GM12878 (cell line): Measurements from ENCODE around the gene ARHGAP44. TPM values are rescaled to one million over a fixed set of nuclear protein-coding genes. Genes with fewer than 3 reads are reported as not detected.

Experiments
- DPF2 ChIP-seq: fragments of 450-650 bp; IDR thresholded peaks from 2 replicates; pipeline ENCODE4 v1.6.1; 2017; ENCODE audit warnings: mild to moderate bottlenecking
- EED ChIP-seq: sonication (generic); IDR thresholded peaks from 2 replicates; pipeline ENCODE4 v1.6.1; 2016; ENCODE audit warnings: antibody characterized with exemption, low read depth
- FOS ChIP-seq: IDR thresholded peaks from 3 replicates; pipeline ENCODE4 v1.6.1; 2011; ENCODE audit warnings: borderline replicate concordance; ENCODE audit not compliant: insufficient read length; ENCODE audit errors: extremely low read depth
- GABPA ChIP-seq: IDR thresholded peaks from 2 replicates; pipeline ENCODE4 v1.6.1; 2014; ENCODE audit warnings: antibody characterized with exemption, low read depth, mild to moderate bottlenecking, inconsistent platforms
- HDGF ChIP-seq: fragments of 450-650 bp; IDR thresholded peaks from 2 replicates; pipeline ENCODE4 v1.6.1; 2016; ENCODE audit warnings: antibody characterized with exemption
- IKZF1 ChIP-seq: fragments of 450-650 bp; conservative IDR thresholded peaks from 2 replicates; pipeline ENCODE4 v1.6.1; 2017; ENCODE audit warnings: antibody characterized with exemption, mild to moderate bottlenecking
- IKZF2 ChIP-seq, 2 experiments: fragments of 450-650 bp; IDR thresholded peaks; 2 replicates each; pipeline ENCODE4 v1.6.1; 2017; ENCODE audit warnings: mild to moderate bottlenecking in 2 of 2, moderate library complexity in 2 of 2
- IRF4 ChIP-seq: IDR thresholded peaks from 2 replicates; pipeline ENCODE4 v1.6.1; 2011; ENCODE audit warnings: low read depth, low read length
- KDM1A ChIP-seq: fragments of 200-600 bp; sonication (generic); IDR thresholded peaks from 2 replicates; pipeline ENCODE4 v1.6.1; 2016; ENCODE audit warnings: borderline replicate concordance
- MTA2 ChIP-seq: fragments of 450-650 bp; IDR thresholded peaks from 2 replicates; pipeline ENCODE4 v1.6.1; 2016; ENCODE audit warnings: low read depth, mild to moderate bottlenecking, moderate library complexity
- NR2C2 ChIP-seq: IDR thresholded peaks from 2 replicates; pipeline ENCODE4 v1.6.1; 2011; ENCODE audit warnings: borderline replicate concordance, low read depth; ENCODE audit not compliant: control insufficient read depth, insufficient read length
- POU2F2 ChIP-seq: IDR thresholded peaks from 3 replicates; pipeline ENCODE4 v1.6.1; 2011; ENCODE audit warnings: low read depth, mild to moderate bottlenecking, low read length, borderline replicate concordance
- RFX5 ChIP-seq: IDR thresholded peaks from 2 replicates; pipeline ENCODE4 v1.6.1; 2011; ENCODE audit warnings: low read depth, low read length, improper control_type of control experiment
- STAT3 ChIP-seq: IDR thresholded peaks from 2 replicates; pipeline ENCODE4 v1.6.1; 2011; ENCODE audit warnings: low read depth, low read length, improper control_type of control experiment
- TCF3 ChIP-seq: IDR thresholded peaks from 2 replicates; pipeline ENCODE4 v1.6.1; 2012; ENCODE audit warnings: low read depth, mild to moderate bottlenecking, low read length, borderline replicate concordance; ENCODE audit not compliant: insufficient read depth
- YY1 ChIP-seq: IDR thresholded peaks from 2 replicates; pipeline ENCODE4 v1.6.1; 2011; ENCODE audit warnings: low read depth, mild to moderate bottlenecking, low read length
- ZNF207 ChIP-seq: fragments of 450-650 bp; IDR thresholded peaks from 2 replicates; pipeline ENCODE4 v1.6.1; 2014; ENCODE audit warnings: antibody characterized with exemption, mild to moderate bottlenecking, borderline replicate concordance
- ZNF217 ChIP-seq: fragments of 450-650 bp; IDR thresholded peaks from 2 replicates; pipeline ENCODE4 v1.6.1; 2017; ENCODE audit warnings: antibody characterized with exemption, mild to moderate bottlenecking
- ZNF384 ChIP-seq: IDR thresholded peaks from 2 replicates; pipeline ENCODE4 v1.6.1; 2012; ENCODE audit warnings: low read depth, mild to moderate bottlenecking, low read length, improper control_type of control experiment, borderline replicate concordance
- polyA plus RNA-seq, 11 experiments: library from polyadenylated mRNA; depleted of rRNA in 4 of 11; unstranded in 6 of 11; stranded (reverse) in 5 of 11; fragments of >200 nt; fragmentation: Nextera tagmentation in 4 of 11; fragmentation: Illumina TruSeq in 1 of 11; extraction: Ambion mirVana in 4 of 11; extraction: Trizol in 1 of 11; gene quantifications; 1 replicate in 1 of 11; 2 replicates in 10 of 11; pipeline versions ENCODE4 v1.2.1 to v1.2.3, GENCODE V29; 2011 to 2016; ENCODE audit warnings: inconsistent platforms in 2 of 11, missing spikeins in 2 of 11, low read depth in 1 of 11
- total RNA-seq, 4 experiments: library from RNA; depleted of rRNA in 3 of 4; stranded (reverse); fragments of >200 nt in 3 of 4; fragmentation: Illumina TruSeq in 1 of 4; extraction: Trizol in 1 of 4; gene quantifications; 2 replicates each; pipeline versions ENCODE4 v1.2.1 to v1.2.3, GENCODE V29; 2013 to 2021
- TF ChIP-seq, protein P1 (sequence below): fragments of 450-650 bp; IDR thresholded peaks from 2 replicates; pipeline ENCODE4 v1.6.1; 2018; ENCODE audit warnings: mild to moderate bottlenecking, low read depth, moderate library complexity; ENCODE audit not compliant: partially characterized antibody
- TF ChIP-seq, protein P2 (sequence below): fragments of 450-650 bp; IDR thresholded peaks from 2 replicates; pipeline ENCODE4 v1.6.1; 2016; ENCODE audit warnings: mild to moderate bottlenecking
- TF ChIP-seq, protein P3 (sequence below): fragments of 450-650 bp; IDR thresholded peaks from 2 replicates; pipeline ENCODE4 v1.6.1; 2017; ENCODE audit warnings: low read depth, mild to moderate bottlenecking, moderate library complexity
- TF ChIP-seq, protein P4 (sequence below): fragments of 450-650 bp; IDR thresholded peaks from 2 replicates; pipeline ENCODE4 v1.6.1; 2017; ENCODE audit warnings: mild to moderate bottlenecking, low read depth, inconsistent platforms; ENCODE audit not compliant: poor library complexity, severe bottlenecking

The ARHGAP44 gene
- total and polyA plus RNA-seq, 10 of the 15 experiments (the other 5 are each of a cell fraction or from before 2014, with no cell fraction given): 0.11 to 1.2 (median 0.48) TPM

DNA sequence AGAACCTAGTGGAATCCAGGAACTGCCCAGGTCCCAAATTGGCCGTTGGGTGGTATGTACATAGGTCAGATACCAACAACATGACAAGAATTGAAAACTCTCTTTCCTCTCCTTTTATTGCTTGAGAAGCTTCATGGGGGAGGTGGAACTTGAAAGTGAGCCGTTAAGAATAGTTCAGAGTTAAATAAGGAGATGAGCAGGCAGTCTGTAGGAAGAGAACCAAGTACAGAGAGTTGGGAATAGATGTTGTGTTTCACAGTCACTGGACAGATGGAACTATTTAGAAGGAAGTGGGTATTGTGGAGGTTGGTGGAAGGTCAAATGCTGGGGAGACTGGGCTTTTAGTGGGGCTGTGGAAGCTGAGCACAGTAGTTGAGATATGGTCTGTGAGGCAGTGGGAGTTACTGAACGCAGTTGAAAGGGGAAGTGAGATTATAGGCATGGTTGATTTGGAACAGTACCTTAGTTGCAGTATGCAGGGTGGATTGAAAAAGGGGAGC lies 26.4 kb downstream of the ARHGAP44 start (continued):
- TF ChIP-seq TCF3 (no peak), ZNF217 (0 out of 2 replicates have a peak, but pooled peaks have one; percentile 82), YY1 (0 out of 2 replicates have a peak, but pooled peaks have one; percentile 35), ZNF384 (no peak), RFX5 (no peak), DPF2 (peak; percentile 94), IRF4 (peak; percentile 96), GABPA (no peak), STAT3 (no peak), MTA2 (peak; percentile 77), FOS (no peak), KDM1A (no peak), EED (peak; percentile 82), IKZF2 (IDR thresholded peaks at IDR 0.05) (peak; percentile 89 to 93), ZNF207 (no peak), NR2C2 (no peak), POU2F2 (peak; percentile 66; the same call in 2 of the 3 replicates), IKZF1 (peak; percentile 75), HDGF (peak; percentile 94)
- TF ChIP-seq, protein P1, sequence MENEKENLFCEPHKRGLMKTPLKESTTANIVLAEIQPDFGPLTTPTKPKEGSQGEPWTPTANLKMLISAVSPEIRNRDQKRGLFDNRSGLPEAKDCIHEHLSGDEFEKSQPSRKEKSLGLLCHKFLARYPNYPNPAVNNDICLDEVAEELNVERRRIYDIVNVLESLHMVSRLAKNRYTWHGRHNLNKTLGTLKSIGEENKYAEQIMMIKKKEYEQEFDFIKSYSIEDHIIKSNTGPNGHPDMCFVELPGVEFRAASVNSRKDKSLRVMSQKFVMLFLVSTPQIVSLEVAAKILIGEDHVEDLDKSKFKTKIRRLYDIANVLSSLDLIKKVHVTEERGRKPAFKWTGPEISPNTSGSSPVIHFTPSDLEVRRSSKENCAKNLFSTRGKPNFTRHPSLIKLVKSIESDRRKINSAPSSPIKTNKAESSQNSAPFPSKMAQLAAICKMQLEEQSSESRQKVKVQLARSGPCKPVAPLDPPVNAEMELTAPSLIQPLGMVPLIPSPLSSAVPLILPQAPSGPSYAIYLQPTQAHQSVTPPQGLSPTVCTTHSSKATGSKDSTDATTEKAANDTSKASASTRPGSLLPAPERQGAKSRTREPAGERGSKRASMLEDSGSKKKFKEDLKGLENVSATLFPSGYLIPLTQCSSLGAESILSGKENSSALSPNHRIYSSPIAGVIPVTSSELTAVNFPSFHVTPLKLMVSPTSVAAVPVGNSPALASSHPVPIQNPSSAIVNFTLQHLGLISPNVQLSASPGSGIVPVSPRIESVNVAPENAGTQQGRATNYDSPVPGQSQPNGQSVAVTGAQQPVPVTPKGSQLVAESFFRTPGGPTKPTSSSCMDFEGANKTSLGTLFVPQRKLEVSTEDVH: no peak
- TF ChIP-seq, protein P2, sequence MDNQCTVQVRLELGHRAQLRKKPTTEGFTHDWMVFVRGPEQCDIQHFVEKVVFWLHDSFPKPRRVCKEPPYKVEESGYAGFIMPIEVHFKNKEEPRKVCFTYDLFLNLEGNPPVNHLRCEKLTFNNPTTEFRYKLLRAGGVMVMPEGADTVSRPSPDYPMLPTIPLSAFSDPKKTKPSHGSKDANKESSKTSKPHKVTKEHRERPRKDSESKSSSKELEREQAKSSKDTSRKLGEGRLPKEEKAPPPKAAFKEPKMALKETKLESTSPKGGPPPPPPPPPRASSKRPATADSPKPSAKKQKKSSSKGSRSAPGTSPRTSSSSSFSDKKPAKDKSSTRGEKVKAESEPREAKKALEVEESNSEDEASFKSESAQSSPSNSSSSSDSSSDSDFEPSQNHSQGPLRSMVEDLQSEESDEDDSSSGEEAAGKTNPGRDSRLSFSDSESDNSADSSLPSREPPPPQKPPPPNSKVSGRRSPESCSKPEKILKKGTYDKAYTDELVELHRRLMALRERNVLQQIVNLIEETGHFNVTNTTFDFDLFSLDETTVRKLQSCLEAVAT: peak; percentile 60
- TF ChIP-seq, protein P3, sequence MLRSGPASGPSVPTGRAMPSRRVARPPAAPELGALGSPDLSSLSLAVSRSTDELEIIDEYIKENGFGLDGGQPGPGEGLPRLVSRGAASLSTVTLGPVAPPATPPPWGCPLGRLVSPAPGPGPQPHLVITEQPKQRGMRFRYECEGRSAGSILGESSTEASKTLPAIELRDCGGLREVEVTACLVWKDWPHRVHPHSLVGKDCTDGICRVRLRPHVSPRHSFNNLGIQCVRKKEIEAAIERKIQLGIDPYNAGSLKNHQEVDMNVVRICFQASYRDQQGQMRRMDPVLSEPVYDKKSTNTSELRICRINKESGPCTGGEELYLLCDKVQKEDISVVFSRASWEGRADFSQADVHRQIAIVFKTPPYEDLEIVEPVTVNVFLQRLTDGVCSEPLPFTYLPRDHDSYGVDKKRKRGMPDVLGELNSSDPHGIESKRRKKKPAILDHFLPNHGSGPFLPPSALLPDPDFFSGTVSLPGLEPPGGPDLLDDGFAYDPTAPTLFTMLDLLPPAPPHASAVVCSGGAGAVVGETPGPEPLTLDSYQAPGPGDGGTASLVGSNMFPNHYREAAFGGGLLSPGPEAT: peak; percentile 75
- TF ChIP-seq, protein P4, sequence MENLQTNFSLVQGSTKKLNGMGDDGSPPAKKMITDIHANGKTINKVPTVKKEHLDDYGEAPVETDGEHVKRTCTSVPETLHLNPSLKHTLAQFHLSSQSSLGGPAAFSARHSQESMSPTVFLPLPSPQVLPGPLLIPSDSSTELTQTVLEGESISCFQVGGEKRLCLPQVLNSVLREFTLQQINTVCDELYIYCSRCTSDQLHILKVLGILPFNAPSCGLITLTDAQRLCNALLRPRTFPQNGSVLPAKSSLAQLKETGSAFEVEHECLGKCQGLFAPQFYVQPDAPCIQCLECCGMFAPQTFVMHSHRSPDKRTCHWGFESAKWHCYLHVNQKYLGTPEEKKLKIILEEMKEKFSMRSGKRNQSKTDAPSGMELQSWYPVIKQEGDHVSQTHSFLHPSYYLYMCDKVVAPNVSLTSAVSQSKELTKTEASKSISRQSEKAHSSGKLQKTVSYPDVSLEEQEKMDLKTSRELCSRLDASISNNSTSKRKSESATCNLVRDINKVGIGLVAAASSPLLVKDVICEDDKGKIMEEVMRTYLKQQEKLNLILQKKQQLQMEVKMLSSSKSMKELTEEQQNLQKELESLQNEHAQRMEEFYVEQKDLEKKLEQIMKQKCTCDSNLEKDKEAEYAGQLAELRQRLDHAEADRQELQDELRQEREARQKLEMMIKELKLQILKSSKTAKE: peak; percentile 39
